ENCODE results near the gene ATG16L2. TPM values are rescaled to one million over a fixed set of nuclear protein-coding genes. Genes with fewer than 3 reads are reported as not detected.

ATG16L2 gene
- polyA plus RNA-seq, 2 of the 4 experiments (the other 2 are of a cell fraction) = 6.1 to 6.3 TPM

DNA sequence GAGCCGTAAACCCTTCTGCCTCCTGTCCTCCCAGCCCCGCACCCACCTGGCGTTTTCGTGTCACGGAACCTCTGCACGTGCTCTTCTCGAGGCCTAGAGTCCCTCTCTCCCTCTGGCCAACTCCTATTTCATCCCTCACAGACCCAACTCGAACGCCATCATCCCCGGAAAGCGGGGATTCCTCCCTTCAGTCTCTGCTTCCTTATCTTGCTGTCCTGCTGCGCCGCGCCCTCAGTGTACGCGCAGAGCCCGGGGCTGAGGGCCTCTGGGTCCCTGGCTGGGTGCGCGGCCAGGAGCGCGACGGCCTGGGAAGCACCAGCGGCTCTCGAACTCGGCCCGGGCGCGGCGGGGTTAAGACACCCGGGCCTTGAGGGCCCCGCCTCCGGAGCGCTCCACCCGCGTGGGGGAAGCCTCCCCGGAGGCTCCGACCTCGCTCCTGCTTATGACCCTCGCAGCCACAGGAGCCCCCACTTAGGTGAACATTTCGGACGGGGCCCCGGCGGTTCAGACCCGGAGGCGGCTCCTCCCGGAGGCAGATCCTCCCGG lies 398 bp upstream of the ATG16L2 start (continued):
- TF ChIP-seq HEYL (CRISPR knock-in tag; IDR thresholded peaks at IDR 0.05) (0 out of 2 replicates have a peak, but pooled peaks have one; percentile 63), BHLHE40 (IDR thresholded peaks at IDR 0.05; ENCODE audit: low read depth, low read length) (peak; percentile 37; the same call in 1 of the 2 replicates), RFX5 (IDR thresholded peaks at IDR 0.05) (no peak), NPAS2 (CRISPR knock-in tag; IDR thresholded peaks at IDR 0.05; ENCODE audit: borderline replicate concordance) (peak; percentile 34; the same call in 1 of the 2 replicates), SMC3 (IDR thresholded peaks at IDR 0.05) (no peak), RARB (CRISPR knock-in tag; IDR thresholded peaks at IDR 0.05) (0 out of 2 replicates have a peak, but pooled peaks have one; percentile 32), FOSL2 (IDR thresholded peaks at IDR 0.05) (no peak), FOSL2 (CRISPR knock-in tag; IDR thresholded peaks at IDR 0.05) (no peak), EP300 (IDR thresholded peaks at IDR 0.05) (no peak), CEBPB (IDR thresholded peaks at IDR 0.05) (no peak), CHD4 (IDR thresholded peaks at IDR 0.05; ENCODE audit: borderline replicate concordance) (no peak), ZSCAN20 (CRISPR knock-in tag; IDR thresholded peaks at IDR 0.05) (no peak), ZFP36 (IDR thresholded peaks at IDR 0.05; ENCODE audit: borderline replicate concordance, partially characterized antibody) (no peak), EHF (CRISPR knock-in tag; IDR thresholded peaks at IDR 0.05) (peak; percentile 80; the same call in 1 of the 2 replicates), FOXS1 (CRISPR knock-in tag; IDR thresholded peaks at IDR 0.05) (no peak; the same call in 1 of the 2 replicates), HOXA7 (CRISPR knock-in tag; IDR thresholded peaks at IDR 0.05) (no peak), HOXB13 (CRISPR knock-in tag; IDR thresholded peaks at IDR 0.05; ENCODE audit: low read depth) (peak; percentile 73), MYC (IDR thresholded peaks at IDR 0.05; ENCODE audit: borderline replicate concordance, low read length) (peak; percentile 46; the same call in 1 of the 2 replicates), HDAC2 (IDR thresholded peaks at IDR 0.05) (0 out of 2 replicates have a peak, but pooled peaks have one; percentile 43), NFE2L2 (conservative IDR thresholded peaks at IDR 0.05; ENCODE audit: low read length) (no peak), HOXB5 (CRISPR knock-in tag; IDR thresholded peaks at IDR 0.05) (peak; percentile 37; the same call in 1 of the 2 replicates), SREBF2 (IDR thresholded peaks at IDR 0.05) (no peak), ZNF302 (CRISPR knock-in tag; IDR thresholded peaks at IDR 0.05) (no peak)
- TF ChIP-seq, protein P1, sequence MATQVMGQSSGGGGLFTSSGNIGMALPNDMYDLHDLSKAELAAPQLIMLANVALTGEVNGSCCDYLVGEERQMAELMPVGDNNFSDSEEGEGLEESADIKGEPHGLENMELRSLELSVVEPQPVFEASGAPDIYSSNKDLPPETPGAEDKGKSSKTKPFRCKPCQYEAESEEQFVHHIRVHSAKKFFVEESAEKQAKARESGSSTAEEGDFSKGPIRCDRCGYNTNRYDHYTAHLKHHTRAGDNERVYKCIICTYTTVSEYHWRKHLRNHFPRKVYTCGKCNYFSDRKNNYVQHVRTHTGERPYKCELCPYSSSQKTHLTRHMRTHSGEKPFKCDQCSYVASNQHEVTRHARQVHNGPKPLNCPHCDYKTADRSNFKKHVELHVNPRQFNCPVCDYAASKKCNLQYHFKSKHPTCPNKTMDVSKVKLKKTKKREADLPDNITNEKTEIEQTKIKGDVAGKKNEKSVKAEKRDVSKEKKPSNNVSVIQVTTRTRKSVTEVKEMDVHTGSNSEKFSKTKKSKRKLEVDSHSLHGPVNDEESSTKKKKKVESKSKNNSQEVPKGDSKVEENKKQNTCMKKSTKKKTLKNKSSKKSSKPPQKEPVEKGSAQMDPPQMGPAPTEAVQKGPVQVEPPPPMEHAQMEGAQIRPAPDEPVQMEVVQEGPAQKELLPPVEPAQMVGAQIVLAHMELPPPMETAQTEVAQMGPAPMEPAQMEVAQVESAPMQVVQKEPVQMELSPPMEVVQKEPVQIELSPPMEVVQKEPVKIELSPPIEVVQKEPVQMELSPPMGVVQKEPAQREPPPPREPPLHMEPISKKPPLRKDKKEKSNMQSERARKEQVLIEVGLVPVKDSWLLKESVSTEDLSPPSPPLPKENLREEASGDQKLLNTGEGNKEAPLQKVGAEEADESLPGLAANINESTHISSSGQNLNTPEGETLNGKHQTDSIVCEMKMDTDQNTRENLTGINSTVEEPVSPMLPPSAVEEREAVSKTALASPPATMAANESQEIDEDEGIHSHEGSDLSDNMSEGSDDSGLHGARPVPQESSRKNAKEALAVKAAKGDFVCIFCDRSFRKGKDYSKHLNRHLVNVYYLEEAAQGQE (IDR thresholded peaks at IDR 0.05) = 0 out of 2 replicates have a peak, but pooled peaks have one; percentile 19
- TF ChIP-seq, protein P2, sequence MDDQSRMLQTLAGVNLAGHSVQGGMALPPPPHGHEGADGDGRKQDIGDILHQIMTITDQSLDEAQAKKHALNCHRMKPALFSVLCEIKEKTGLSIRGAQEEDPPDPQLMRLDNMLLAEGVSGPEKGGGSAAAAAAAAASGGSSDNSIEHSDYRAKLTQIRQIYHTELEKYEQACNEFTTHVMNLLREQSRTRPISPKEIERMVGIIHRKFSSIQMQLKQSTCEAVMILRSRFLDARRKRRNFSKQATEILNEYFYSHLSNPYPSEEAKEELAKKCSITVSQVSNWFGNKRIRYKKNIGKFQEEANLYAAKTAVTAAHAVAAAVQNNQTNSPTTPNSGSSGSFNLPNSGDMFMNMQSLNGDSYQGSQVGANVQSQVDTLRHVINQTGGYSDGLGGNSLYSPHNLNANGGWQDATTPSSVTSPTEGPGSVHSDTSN (IDR thresholded peaks at IDR 0.05) = 0 out of 2 replicates have a peak, but pooled peaks have one; percentile 8

- Histone ChIP-seq H3K4me3 (peak overlapping the region; percentile 58), H3K27ac (peak overlapping the region; percentile 78 to 95), H3K4me2 (peak overlapping the region; percentile 93), H3K4me1 (peaks cover 22% of the 10 kb centered on the region), H3K9me3 (no peaks in the 10 kb centered on the region)
- DNase-seq (ENCODE audit: low read depth in 1 of 2, low spot score in 1 of 2) (no peak), ATAC-seq (no peak), FAIRE-seq (no peak)
- TF ChIP-seq, protein P3, sequence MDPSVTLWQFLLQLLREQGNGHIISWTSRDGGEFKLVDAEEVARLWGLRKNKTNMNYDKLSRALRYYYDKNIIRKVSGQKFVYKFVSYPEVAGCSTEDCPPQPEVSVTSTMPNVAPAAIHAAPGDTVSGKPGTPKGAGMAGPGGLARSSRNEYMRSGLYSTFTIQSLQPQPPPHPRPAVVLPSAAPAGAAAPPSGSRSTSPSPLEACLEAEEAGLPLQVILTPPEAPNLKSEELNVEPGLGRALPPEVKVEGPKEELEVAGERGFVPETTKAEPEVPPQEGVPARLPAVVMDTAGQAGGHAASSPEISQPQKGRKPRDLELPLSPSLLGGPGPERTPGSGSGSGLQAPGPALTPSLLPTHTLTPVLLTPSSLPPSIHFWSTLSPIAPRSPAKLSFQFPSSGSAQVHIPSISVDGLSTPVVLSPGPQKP (IDR thresholded peaks at IDR 0.05; ENCODE audit: low read depth, low read length) = no peak
- TF ChIP-seq, protein P2 (IDR thresholded peaks at IDR 0.05) = no peak
- TF ChIP-seq BCL3 (IDR thresholded peaks at IDR 0.05) (no peak), POLR2AphosphoS2 (conservative IDR thresholded peaks at IDR 0.05; ENCODE audit: low read length) (no peak), RNF2 (IDR thresholded peaks at IDR 0.05; ENCODE audit: borderline replicate concordance, low read depth) (no peak), JUNB (IDR thresholded peaks at IDR 0.05) (no peak), MYC (IDR thresholded peaks at IDR 0.05; ENCODE audit: borderline replicate concordance, low read length) (no peak)
- POLR2A ChIA-PET = no interaction called here
- CTCF ChIA-PET = interaction anchor here (0.6 to 6.1 kb wide), 7 partner anchors 14 to 520 kb away, joined by 3 to 28 read pairs (median 9); partner anchors contain the start of gene STARD10
- WGBS (ENCODE audit: missing lambda C conversion rate) = 46% methylated on average over 8 of the region's 13 CpGs
Observed at GRCh38 chr11:72815110-72815618, 953 bp downstream of the ATG16L2 start.

Measured in A549 (cell line).